AML-193 (cell line): Measurements from ENCODE around the gene MBL2.
A peak's percentile ranks its signal among the peaks of the same experiment; 100 is the strongest.

Source experiments
- DNase-seq, 2 experiments: peaks; one replicate each; lab custom pipeline; 2025; lab: John Stamatoyannopoulos, UW

The MBL2 gene

DNA sequence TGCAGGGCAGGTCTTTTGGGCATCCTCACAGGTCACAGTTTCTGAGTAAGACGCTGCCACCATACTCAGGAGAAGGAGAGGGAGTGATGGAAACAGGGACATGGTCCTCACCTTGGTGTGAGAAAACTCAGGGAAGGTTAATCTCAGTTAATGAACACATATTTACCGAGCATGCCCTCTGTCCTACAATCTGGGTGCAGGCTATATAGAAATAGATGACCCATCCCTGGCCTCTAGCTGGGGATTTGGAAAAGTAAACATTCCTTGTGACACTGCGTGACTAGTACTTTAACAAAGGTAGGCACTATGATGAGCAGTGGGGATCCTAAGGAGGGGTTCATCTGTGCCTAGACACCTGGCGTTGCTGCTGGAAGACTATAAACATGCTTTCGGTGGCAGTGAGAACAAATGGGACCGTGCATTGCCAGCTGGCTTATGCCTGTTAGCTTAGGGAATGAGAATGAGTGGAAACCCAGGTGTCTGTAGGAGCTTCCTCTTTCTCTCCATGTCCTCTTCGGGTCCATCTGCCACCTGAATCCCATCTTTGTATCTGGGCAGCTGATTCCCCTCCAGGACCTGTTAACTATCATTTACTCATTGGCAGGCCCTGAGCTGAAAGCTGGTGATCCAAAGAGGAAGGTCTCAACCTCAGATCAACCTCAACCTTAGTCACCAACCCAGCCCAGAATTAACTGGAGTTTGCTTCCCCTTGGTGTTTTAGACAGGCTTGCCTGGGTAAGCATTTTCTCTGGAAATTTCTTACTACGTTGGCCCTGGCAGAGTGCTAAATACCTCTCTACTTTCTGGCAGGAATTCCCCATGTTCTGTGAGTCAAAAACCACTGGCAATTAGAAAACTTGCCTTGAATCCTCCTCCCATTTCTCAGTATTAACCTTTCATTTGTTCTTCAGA lies 794 bp downstream of the MBL2 start:
- no peak for DNase-seq

DNA sequence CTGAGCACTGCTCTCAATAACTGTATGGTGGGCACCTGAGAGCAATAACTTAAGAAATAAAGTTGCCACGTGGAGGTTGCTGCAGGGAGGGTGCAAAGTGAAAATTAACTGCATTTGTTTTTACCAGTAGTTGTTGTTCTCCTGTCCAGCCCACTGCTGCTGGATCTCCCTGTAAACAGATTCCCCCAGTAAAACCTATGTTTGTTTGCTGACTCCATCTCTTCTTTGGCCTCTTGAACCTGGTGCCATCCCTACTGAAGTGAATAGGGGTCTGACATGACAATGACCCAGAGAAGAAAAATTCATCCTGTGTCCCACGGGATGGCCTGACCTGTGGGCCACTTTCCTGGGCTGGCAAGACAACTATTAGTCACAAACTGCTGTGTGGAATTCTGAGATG lies 1.7 kb downstream of the MBL2 start:
- no peak for DNase-seq

DNA sequence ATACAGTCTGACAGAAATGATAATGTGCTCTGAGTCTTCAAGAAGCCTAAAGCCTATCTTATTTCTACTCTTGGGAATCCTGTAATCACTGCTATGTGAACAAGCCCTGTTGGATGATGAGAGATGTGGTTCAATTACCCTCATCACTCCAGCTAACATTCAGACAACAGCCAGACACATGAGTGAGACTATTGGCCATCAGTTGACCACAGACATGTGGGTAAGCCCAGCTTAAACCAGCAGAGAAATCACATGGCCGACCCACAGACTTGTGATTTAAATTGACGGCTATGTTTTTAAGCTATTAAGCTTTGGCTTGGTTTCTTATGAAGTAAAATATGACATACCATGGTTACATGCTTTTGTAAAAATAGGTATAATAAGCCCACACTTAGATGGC lies 2.6 kb downstream of the MBL2 start:
- no peak for DNase-seq

DNA sequence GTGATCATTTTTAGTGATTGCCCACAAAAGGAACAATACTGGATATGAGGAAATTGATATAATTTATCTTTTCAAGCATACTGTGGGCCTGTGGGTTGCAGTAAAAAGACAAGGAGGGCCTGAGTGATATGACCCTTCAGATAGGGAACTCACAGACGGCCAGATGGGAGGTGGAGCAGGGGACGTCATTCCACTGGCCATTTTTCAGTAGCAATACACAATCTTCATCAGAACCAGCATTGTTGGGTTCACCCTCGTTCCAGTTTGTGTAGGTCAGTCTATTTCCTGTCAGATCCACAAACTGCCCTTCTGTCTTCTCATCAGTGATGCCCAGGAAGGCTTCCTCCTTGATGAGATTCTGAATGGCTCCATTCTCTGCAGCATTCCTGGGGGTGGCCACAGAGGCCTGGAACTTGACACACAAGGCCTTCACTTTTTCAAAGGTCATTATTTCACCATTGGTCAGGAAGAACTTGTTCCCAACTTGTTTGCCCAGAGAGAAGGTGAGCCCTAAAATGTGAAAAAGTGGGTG lies 4.5 kb downstream of the MBL2 start:
- no peak for DNase-seq

DNA sequence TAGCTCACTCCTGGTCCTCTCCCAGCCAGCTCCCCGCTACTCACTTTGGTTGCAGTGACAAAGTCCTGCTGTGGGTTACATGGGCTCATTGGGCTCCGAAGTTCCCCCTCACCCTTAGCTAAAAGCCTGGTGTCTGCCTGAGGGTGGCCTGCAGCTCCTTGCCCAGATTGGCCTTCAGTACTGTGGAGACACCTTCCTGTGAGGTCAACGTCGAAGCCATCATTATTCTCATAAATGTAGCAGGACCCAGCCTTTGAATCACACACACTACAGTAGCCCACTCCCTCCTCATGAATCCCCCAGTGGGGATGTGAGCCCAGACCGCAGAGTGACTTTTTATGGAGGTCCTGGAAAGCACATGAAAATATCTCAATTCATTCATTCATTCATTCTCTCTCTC lies 10.5 kb downstream of the MBL2 start:
- no peak for DNase-seq

DNA sequence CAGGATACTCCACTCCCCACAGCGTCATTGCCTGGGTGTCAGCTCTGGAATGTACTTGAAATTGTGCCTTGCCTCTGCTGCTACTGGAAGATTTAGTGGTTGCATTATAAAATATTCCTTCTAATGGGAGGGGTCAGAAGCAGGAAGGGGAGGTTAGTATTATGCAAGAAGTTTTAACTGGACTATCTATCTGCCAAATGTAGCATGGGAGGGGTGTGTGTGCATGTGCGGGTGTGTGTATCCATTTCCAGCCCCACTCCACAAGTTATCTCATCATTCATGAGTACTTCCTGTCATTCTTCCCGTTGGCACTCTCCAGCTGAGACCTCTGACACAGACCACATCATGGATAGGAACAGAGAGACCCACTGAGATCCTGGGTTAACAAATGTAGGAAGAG lies 13.4 kb downstream of the MBL2 start:
- no peak for DNase-seq

DNA sequence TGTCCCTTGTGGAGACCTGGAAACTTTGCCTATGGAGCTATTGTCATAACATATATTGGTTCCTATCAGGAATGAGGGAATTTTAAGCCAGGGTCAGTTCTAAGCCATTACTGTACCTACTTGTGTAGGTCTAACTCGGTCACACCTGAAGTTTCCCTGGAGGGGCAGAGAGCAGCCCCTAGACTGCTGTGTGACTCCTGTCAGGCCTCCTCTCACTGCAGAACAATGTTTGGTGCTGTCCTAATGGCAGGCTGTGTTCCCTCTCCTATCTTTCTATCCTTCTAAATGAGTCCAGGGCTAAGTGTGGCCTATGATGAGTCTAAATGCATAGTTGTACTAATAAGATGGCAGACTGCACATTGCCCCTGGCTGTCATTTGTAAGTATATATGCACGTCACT lies 14.2 kb downstream of the MBL2 start:
- no peak for DNase-seq

DNA sequence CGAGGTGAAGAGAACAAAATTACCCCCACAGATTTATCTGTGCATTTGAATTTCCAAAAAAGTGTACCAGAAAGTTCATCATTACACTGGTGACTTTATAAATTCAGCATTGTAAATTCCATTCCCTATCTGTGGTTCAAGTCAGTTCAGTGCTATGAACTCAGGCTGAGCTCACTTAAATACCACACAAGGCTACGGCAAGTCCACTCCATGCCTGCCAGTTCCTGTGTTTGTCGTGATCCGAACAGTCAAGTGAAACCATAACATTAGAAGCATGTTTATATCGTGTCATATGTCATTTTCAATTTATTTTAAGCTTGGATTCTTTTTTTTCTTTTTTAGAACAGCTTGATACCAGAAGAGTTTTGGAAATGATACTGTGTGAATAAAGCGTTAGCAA lies 14.8 kb downstream of the MBL2 start:
- no peak for DNase-seq

DNA sequence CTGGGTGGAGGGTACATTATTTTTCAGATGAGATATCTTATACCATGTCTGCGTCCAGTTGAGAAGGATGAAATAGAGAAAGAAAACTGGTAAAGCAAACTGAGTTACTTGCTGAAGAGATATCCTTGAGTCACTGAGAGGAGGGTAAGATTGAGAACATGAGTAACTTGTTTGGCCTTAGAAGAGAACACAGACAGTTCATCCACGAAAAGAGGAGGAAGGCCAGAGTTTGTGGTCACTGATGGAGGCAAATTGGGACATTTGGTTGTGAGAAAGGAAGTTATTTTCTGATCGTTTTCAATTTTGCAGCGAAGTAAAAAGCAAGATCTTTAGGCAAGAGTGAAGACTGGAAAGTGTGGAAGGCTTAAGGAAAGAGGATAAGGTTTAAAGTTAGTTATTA lies 15.6 kb downstream of the MBL2 start:
- no peak for DNase-seq

DNA sequence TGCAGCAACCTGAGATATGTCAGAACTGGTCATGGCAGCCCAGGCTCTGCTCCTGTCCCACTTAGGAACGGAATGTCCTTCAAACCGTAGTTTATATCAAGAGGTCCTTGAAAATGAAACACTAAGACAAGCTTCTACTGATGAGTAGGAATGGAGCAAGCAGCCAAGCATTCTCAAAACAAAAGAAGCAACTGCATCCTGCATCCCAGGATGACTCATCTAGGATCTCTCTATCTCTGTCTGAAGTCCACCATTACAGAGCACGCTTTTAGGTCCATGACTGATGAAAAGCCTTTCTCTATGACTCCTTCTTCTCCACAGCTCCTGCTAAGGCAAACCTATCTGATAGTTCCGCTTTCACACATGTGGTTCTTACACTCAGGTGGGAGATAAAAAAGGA lies 16.3 kb downstream of the MBL2 start:
- no peak for DNase-seq

DNA sequence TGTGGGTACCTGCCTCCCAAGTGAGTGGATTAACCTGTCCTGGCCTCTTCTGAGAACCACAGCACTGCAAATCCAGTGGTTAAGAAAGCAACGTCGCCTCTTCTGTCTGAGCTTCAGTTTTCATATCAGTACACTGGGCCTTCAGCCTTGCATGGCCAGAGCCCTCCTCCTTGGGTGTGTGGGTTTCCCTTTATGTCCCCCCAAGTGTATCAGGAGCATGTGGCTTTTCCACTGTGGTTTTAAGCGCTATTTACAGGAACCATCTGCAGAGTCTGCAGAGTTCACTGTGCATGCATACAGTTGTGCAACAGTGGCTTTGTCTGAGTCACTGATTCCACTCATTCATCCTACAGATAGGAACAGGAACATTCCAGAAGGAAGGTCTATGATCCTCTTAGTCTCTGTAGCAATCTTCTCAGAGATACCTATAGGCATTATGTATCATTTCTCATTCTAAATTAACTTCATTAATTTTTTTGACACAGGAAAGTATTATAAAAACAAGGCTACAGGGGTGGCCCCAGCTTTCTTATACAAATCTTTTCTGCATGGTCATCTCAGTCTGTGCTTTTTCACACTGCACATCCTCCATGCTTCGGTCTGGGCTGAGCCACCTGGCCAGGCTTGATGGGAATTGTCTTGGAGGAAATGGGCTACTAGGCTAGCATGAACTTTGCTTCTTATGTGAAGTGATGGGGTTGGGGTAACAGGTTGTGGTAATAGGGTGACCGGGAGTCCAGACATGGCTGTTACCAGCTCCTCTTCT lies 17.1 kb downstream of the MBL2 start:
- DNase-seq, result peak; percentile 10 to 14

DNA sequence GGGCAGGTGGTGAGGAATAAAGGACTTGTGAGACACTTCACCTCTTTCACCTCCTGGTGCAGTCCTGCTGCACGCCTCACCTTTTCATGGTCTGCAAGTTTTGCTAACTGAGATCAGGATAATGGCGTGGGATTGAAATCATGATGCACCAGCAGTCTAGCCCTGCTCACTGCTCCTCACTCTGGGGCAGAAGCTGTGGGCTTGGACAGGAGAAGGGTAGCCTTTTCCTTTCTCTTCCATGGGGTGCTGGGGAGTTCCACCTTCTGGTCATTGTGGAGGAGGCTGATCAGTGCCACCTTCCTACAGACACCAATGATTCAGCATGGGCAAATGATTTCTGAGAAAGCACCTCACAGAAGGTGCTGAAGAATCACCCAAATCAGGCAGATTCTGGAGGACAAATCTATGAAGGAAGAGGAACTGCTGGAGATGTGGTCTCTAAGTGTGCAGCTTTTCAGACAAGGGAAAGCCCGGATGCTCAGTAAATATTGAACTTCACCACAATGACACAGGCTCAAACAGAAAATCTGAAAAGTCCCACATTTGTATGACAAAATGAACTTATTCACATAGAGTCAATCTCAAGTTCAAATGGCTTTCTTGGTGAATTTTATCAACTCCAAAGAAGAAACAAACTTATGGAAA lies 19.7 kb downstream of the MBL2 start:
- DNase-seq, result no peak

DNA sequence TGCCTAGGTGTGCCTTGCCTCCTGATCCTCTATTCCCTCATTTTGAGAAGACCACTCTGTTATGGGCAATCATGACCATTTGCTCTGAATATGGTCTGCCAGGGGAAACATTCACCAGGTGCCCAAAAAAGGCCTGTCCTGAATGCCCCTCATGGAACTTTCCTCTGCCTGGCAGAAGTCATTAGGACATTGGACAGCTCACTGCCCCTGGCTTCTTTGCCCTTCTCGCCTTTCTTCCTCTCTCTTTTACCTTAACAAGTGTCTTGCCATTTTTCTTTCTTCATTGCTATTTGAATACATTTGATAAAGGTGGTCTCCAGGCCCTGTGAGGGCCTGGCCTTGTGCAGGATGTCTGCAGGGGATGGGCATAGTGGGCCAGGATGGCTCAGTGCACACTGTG lies 20.3 kb downstream of the MBL2 start:
- DNase-seq, result no peak

DNA sequence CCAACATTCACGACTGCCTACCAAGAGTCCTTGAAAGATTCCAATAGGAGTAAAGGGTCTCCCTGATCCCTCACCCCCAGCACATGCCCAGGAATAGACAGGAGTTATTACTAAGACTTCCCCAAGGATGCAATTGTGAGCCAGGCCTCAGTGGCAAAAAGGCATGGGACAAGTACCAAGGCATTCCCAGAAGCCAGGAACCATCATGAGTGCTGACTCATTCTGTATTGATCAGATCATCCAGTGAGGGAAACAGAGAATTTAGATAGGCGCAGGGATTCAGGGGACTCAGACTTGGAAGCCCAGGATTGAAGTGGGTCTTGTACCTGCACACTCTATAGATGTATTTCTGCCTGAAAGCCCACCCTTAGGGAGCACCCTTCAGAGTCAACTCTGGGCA lies 21.2 kb downstream of the MBL2 start:
- no peak for DNase-seq

DNA sequence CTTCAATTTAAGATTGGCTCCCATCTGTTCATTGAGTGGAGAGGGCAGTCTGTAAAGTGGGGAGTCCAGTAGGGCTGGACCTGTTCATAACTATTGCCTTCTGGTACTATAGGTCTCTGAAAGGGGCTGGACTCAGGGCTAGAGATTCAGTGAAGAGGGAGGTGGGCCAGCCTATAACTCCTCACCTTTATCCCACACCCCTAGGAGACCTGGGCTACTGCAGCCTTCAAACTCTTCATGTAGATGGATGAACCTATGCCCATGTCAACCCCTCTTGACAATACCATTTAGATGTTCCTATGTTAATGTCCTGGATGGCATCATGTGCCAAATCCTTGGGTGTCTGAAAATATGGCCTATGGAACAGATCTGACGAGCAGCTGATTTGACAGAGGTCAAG lies 22.0 kb downstream of the MBL2 start:
- DNase-seq, result no peak

DNA sequence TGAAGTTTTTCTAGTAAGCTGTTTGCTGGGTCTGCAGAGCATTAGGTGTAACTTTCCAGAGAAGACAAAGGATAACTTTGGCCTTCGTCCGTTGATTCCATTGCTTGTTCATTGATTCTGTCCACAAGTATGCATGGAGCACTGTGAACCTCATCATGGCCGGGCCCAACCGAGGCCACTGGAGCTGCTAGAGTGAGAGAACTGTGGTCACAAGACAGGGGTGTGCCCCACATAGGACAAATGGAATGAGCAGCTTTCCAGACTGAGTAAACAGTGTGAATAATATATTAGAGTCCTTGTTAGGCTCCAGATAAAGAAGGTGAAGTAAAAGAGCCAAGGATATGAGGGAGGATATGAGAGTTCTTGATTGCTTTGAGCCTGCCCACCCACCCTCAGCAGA lies 24.9 kb downstream of the MBL2 start:
- no peak for DNase-seq

DNA sequence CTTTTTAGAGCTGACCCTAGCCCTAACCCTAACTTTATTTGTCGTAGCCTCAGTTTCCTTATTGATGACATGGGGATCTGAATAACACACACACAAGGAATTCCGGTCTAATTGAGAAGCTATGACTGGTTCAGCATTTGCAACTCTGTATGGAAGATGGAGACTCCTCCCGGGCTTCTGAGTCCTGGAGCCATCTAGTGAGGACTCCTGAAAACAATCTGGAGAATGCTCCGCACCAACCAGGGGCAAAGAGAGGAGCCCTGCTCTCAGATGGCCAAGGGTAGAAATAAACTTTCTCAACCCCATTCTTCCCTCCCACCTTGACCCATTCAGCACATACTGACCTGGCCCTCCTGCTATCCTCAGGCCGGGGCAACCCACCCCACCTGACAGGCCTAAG lies 26.4 kb downstream of the MBL2 start:
- DNase-seq, result no peak

DNA sequence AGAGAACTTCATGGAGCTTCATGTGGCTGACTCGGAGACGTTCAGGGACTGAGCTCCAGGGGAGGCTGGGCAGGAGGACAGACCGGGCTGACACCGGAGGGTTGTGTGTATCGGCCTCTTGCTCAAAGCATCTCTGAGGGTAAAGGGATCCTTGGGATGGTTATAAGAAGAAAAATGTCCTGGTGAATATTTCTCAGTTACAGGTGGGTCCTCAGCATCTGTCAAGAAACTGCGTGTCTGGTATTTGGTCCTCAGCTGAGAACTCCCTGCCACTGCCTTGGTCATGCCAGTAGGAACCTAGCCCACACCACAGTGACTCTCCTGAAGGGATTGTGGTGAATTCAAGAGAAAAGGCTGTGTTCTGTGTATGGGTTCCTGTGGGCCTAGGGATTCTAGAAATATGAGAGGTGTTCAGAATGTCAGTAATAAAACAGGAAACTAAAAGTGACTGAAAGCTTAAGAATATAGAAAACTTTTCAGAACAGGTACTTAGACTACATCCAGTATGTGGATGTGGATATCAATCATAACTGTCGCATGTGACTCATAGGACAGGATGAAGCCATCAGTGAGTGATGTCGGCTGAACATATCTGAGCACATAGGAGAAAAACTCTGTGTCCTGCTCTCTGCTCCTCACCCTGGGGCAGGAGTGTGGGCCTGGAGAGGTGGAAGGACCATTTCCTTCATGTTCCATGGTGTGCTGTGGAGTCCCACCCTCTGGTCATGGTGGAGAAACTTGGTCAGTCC lies 28.4 kb downstream of the MBL2 start:
- DNase-seq, result no peak

DNA sequence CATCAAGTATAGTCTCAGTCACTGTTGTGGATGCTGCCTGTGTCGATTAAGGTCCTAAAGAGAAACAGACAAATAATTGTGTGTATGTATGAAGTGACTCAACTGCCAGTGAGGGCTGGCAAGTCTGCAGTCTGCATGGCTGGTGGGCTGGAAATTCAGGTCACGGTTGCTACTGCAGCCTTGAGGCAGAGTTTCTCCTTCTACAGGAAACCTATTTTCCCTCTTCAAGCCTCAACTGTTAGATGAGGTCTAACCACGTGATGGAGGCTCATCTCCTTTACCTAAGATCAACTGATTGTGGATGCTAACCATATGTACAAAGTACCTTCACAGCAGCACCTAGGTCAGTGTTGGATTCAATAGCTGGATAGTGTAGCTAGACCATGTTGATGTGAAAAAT lies 29.9 kb downstream of the MBL2 start:
- no peak for DNase-seq

DNA sequence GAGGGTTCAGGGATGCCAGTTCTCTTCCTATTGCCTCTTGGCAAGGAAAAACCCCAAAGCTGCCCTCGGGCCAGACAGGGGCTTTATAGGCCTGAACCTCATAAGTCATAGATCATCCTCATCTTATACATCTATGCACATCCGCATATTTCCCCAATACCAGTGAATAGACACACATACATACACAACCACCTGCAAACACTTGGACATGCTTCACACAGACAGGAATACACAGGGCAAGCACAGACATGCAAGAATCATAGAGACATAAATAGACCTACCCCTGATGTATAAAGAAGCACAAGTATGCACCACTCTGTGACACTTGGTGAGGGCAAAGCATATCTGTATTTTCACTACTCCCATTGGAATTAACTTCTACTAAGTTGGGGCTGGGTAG lies 30.7 kb downstream of the MBL2 start:
- DNase-seq, result no peak

DNA sequence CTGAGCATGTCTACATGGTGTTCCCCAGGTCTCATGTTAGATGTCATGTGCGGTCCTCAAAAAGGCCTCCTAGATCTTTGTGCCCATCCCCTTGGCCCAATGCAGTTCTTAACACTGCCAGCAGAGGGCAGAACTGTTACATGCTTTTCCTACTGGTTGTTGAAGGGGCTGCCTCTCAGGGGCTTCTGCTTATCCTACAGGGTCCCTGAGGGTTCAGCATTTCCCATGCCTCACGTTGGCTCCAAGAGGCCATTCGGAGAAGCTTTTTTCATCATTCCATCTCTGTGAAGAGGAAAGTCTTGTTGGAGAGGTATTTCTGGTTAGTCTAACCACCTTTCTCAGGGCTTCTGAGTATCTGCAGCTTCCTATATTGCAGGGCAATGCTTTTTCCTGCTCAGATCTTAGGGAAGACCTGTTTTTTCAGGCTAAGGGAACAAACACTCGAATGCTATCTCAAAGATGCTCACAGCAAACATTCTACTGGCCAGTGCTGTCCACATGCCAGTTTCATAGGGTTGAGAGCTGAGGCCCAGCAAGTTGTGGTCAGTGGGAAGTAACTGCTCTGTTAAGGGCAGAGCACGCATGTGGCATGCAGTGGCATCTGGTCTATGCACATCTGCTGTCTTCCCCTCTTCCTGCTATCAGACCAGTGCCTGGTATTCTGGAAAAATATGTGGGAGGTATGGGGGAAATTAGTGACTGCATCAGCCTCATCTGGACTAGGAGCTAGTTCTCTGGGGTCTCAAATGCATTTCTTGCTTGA lies 31.5 kb downstream of the MBL2 start:
- DNase-seq, result peak in 1 of 2 experiments; percentile 7
